B cell (primary cell): ENCODE measurements around the gene PCDHB10.
"Not testable (repeated sequence)": the region's sequence is repeated elsewhere in the genome, so short reads cannot be mapped to it uniquely, and the experiment has no call there.

ENCODE experiments used
- EZH2 ChIP-seq: IDR thresholded peaks from 2 replicates; pipeline ENCODE4 v1.6.1; 2012; ENCODE audit warnings: borderline replicate concordance, low read depth, mild to moderate bottlenecking, moderate library complexity, low read length; ENCODE audit not compliant: insufficient read depth, poor library complexity, severe bottlenecking
- TF ChIP-seq, protein P1 (sequence below): fragments of 200-600 bp; IDR thresholded peaks from one replicate; pipeline ENCODE4 v1.8.0; 2022; ENCODE audit warnings: antibody characterized with exemption, mild to moderate bottlenecking

DNA sequence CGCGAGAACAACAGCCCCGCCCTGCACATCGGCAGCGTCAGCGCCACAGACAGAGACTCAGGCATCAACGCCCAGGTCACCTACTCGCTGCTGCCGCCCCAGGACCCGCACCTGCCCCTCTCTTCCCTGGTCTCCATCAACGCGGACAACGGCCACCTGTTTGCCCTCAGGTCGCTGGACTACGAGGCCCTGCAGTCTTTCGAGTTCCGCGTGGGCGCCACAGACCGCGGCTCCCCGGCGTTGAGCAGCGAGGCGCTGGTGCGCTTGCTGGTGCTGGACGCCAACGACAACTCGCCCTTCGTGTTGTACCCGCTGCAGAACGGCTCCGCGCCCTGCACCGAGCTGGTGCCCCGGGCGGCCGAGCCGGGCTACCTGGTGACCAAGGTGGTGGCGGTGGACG is 40.5 kb upstream of the PCDHB10 start:
- TF ChIP-seq, protein P1, sequence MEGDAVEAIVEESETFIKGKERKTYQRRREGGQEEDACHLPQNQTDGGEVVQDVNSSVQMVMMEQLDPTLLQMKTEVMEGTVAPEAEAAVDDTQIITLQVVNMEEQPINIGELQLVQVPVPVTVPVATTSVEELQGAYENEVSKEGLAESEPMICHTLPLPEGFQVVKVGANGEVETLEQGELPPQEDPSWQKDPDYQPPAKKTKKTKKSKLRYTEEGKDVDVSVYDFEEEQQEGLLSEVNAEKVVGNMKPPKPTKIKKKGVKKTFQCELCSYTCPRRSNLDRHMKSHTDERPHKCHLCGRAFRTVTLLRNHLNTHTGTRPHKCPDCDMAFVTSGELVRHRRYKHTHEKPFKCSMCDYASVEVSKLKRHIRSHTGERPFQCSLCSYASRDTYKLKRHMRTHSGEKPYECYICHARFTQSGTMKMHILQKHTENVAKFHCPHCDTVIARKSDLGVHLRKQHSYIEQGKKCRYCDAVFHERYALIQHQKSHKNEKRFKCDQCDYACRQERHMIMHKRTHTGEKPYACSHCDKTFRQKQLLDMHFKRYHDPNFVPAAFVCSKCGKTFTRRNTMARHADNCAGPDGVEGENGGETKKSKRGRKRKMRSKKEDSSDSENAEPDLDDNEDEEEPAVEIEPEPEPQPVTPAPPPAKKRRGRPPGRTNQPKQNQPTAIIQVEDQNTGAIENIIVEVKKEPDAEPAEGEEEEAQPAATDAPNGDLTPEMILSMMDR = not testable (repeated sequence)
- TF ChIP-seq EZH2 = not testable (repeated sequence)
